Measurements from ENCODE around the gene XIRP2. TPM values are rescaled to one million over a fixed set of nuclear protein-coding genes. Genes with fewer than 3 reads are reported as not detected.

The XIRP2 gene
- total RNA-seq, 1 experiment from 2014 or later, result not detected

- no peak for TF ChIP-seq CTCF (IDR thresholded peaks at IDR 0.05; ENCODE audit: unreplicated experiment)
- no peak overlapping the region for H3K4me3 Mint-ChIP-seq (ENCODE audit: unreplicated experiment)
- H3K36me3 Mint-ChIP-seq (ENCODE audit: insufficient read depth, unreplicated experiment), result no peaks in the 10 kb centered on the region
- H3K27ac Mint-ChIP-seq (ENCODE audit: low read depth, unreplicated experiment), result no peak overlapping the region
- no peaks in the 10 kb centered on the region for H3K27me3 Mint-ChIP-seq (ENCODE audit: insufficient read depth, unreplicated experiment)
- no peak for DNase-seq (ENCODE audit: unreplicated experiment)
- peaks cover 11% of the 10 kb centered on the region for H3K4me1 Mint-ChIP-seq (ENCODE audit: insufficient read depth, unreplicated experiment)
- no peaks in the 10 kb centered on the region for H3K9me3 Mint-ChIP-seq (ENCODE audit: unreplicated experiment)
- CTCF ChIA-PET, result interaction anchor here (0.7 to 1.6 kb wide), 4 partner anchors 60 to 986 kb away, joined by 3 to 5 read pairs (median 4); no protein-coding TSS in a partner anchor
- no TSS peak for BruUV-seq (replicated peaks)
- intact Hi-C loops (cut with micrococcal nuclease), result no loop called here
- POLR2A ChIA-PET, result interaction anchor here (0.6 kb wide), 1 partner anchor 215 kb away, joined by 3 read pairs; no protein-coding TSS in a partner anchor
Observed at GRCh38 chr2:167132906-167133555, 244.8 kb downstream of the XIRP2 start.

- H3K4me3 Mint-ChIP-seq (ENCODE audit: unreplicated experiment), result no peak overlapping the region
- H3K4me1 Mint-ChIP-seq (ENCODE audit: insufficient read depth, unreplicated experiment), result peaks cover 11% of the 10 kb centered on the region
- ChIA-PET POLR2A (interaction anchor here (0.6 kb wide), 1 partner anchor 216 kb away, joined by 3 read pairs; no protein-coding TSS in a partner anchor), CTCF (interaction anchor here (0.7 to 1.6 kb wide), 2 partner anchors 23 to 78 kb away, joined by 3 to 5 read pairs; no protein-coding TSS in a partner anchor)
- no peaks in the 10 kb centered on the region for H3K9me3 Mint-ChIP-seq (ENCODE audit: unreplicated experiment)
- H3K27me3 Mint-ChIP-seq (ENCODE audit: insufficient read depth, unreplicated experiment), result no peaks in the 10 kb centered on the region
- TF ChIP-seq CTCF (IDR thresholded peaks at IDR 0.05; ENCODE audit: unreplicated experiment), result no peak
- no peak for DNase-seq (ENCODE audit: unreplicated experiment)
- BruUV-seq (replicated peaks), result no TSS peak
- no peak overlapping the region for H3K27ac Mint-ChIP-seq (ENCODE audit: low read depth, unreplicated experiment)
- intact Hi-C loops (cut with micrococcal nuclease), result no loop called here
- H3K36me3 Mint-ChIP-seq (ENCODE audit: insufficient read depth, unreplicated experiment), result no peaks in the 10 kb centered on the region
Observed at GRCh38 chr2:167133614-167134013, 245.3 kb downstream of the XIRP2 start.

- Mint-ChIP-seq H3K9me3 (ENCODE audit: unreplicated experiment) (no peaks in the 10 kb centered on the region), H3K4me3 (ENCODE audit: unreplicated experiment) (no peak overlapping the region), H3K27ac (ENCODE audit: low read depth, unreplicated experiment) (no peak overlapping the region), H3K36me3 (ENCODE audit: insufficient read depth, unreplicated experiment) (no peaks in the 10 kb centered on the region), H3K27me3 (ENCODE audit: insufficient read depth, unreplicated experiment) (no peaks in the 10 kb centered on the region), H3K4me1 (ENCODE audit: insufficient read depth, unreplicated experiment) (peaks cover 11% of the 10 kb centered on the region)
- POLR2A ChIA-PET, result no interaction called here
- TF ChIP-seq CTCF (IDR thresholded peaks at IDR 0.05; ENCODE audit: unreplicated experiment), result no peak
- peak; percentile 58 for DNase-seq (ENCODE audit: unreplicated experiment)
- CTCF ChIA-PET, result interaction anchor here (0.6 to 1.6 kb wide), 3 partner anchors 24 to 831 kb away, joined by 3 to 7 read pairs (median 5); no protein-coding TSS in a partner anchor
- no TSS peak for BruUV-seq (replicated peaks)
- intact Hi-C loops (cut with micrococcal nuclease), result no loop called here
Observed at GRCh38 chr2:167134381-167135072, 246.2 kb downstream of the XIRP2 start.

GRCh38 chr2:167135706-167136105 lies 247.4 kb downstream of the XIRP2 start:
- H3K9me3 Mint-ChIP-seq (ENCODE audit: unreplicated experiment), result no peaks in the 10 kb centered on the region
- no peaks in the 10 kb centered on the region for H3K36me3 Mint-ChIP-seq (ENCODE audit: insufficient read depth, unreplicated experiment)
- no TSS peak for BruUV-seq (replicated peaks)
- ChIA-PET CTCF (no interaction called here), POLR2A (no interaction called here)
- no peak for TF ChIP-seq CTCF (IDR thresholded peaks at IDR 0.05; ENCODE audit: unreplicated experiment)
- intact Hi-C loops (cut with micrococcal nuclease), result no loop called here
- no peaks in the 10 kb centered on the region for H3K27me3 Mint-ChIP-seq (ENCODE audit: insufficient read depth, unreplicated experiment)
- no peak for DNase-seq (ENCODE audit: unreplicated experiment)
- peaks cover 15% of the 10 kb centered on the region for H3K4me1 Mint-ChIP-seq (ENCODE audit: insufficient read depth, unreplicated experiment)
- no peak overlapping the region for H3K27ac Mint-ChIP-seq (ENCODE audit: low read depth, unreplicated experiment)
- no peak overlapping the region for H3K4me3 Mint-ChIP-seq (ENCODE audit: unreplicated experiment)

All from MCF 10A (cell line).